GM12864 (cell line): ENCODE data around the gene ATF5.

ENCODE experiments used
- DNase-seq: peaks from one replicate; pipeline ENCODE4 v3.0.0-alpha.2; 2011; ENCODE audit warnings: low read depth
- H3K4me3 ChIP-seq: 2 replicates; pipeline ENCODE4 v1.5.1; 2011; ENCODE audit warnings: mild to moderate bottlenecking, low read depth, low read length, control low read depth
- CTCF ChIP-seq: IDR thresholded peaks from 2 replicates; pipeline ENCODE4 v1.5.1; 2011; ENCODE audit warnings: low read depth, mild to moderate bottlenecking, moderate library complexity, low read length, control low read depth, inconsistent platforms; ENCODE audit errors: missing control alignments

ATF5 gene

GRCh38 chr19:49883094-49883493 lies 45.9 kb upstream of the ATF5 start:
- no peak overlapping the region for H3K4me3 ChIP-seq
- no peak for DNase-seq
- no peak for TF ChIP-seq CTCF

DNA sequence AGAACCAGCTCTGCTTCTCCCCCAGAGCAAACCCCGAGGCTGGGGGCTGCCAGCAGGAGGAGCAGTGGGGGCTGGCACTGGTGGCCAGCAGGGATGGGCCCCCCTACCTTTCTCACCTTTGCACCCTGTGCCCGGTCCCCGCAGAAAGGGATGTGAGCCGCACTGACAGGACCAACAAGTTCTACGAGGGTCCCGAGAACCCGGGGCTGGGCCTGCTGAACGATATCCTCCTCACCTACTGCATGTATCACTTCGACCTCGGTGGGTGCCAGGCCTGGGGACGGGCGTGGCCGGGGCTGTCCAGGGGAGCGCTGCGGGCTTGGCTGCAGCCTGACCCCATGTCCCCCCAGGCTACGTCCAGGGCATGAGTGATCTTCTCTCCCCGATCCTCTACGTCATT lies 44.9 kb upstream of the ATF5 start:
- TF ChIP-seq CTCF, result no peak
- H3K4me3 ChIP-seq, result no peak overlapping the region
- no peak for DNase-seq

DNA sequence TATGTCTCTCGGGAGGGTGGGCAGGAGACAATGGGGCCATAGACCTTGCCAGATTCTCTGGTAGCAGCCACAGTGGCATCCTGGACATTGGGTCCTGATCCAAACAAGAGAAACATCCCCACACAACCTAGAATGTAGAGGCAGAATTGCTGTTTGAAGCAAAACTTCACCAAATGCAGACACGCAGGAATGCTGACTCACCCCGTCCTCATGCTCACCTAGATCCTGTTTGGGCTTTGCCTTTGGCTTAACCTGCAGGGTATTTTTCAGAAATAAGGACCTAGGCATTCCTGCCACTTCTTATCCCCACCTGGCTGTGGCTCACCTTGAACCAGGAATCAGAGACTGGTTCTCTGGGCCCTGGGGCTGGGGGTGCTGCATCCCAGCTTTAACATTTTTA lies 44.2 kb upstream of the ATF5 start:
- TF ChIP-seq CTCF, result no peak
- DNase-seq, result no peak
- H3K4me3 ChIP-seq, result no peak overlapping the region

- no peak for DNase-seq
- no peak for TF ChIP-seq CTCF
- H3K4me3 ChIP-seq, result no peak overlapping the region
Observed at GRCh38 chr19:49887037-49887664, 41.9 kb upstream of the ATF5 start.

DNA sequence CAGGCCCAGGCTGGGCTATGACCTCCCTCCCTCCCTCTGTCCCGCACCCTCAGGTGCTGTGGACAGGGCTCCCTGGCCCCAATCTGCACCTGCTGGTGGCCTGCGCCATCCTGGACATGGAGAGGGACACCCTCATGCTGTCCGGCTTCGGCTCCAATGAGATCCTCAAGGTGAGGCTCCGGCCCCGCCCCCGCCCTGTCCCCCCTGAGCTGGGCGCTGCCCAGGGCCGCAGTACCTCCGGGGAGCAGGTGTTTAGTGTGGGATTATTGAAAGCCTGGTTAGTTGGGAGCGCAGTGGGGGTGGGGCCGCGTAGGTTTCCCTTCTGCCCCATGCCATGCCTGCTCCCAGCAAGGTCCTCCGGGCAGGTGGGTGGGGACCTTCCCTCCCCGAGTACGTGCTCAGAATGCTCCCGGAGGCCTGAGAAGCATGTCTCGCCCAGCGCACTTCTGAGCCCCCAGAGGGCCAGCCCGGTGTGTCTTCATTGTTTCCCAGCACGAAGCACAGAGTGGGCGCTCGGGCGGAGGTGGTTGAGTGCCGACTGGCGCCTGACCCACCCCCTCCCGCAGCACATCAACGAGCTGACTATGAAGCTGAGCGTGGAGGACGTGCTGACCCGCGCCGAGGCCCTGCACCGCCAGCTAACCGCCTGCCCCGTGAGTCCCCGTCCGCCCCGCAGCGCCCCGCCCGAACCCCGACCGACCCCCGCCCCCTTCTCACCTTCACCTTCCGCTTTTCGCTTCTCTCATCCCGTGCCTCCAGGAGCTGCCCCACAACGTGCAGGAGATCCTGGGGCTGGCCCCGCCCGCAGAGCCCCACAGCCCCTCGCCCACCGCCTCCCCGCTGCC lies 41.1 kb upstream of the ATF5 start:
- no peak for DNase-seq
- TF ChIP-seq CTCF, result no peak
- no peak overlapping the region for H3K4me3 ChIP-seq

DNA sequence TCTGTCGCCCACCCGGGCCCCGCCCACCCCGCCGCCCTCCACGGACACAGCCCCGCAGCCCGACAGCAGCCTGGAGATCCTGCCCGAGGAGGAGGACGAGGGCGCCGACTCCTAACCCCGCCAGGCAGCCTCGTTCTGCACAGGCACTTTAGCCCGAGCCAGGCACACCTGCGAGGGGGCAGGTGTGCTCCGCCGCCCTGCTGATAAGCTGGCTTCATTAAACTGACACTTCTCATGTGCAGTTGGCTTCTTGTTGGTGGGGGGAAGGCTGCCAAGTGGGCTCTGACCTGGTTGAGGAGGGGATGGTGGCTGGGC lies 40.5 kb upstream of the ATF5 start:
- no peak for TF ChIP-seq CTCF
- no peak for DNase-seq

More for the DNA sequence above, 40.5 kb upstream of the ATF5 start:
- H3K4me3 ChIP-seq, result no peak overlapping the region; the same call in 1 of the 2 replicates
